Activated naive CD4-positive, alpha-beta T cell (primary cell): ENCODE data around the gene FTSJ3.
"Not testable (repeated sequence)": the region's sequence is repeated elsewhere in the genome, so short reads cannot be mapped to it uniquely, and the experiment has no call there.

Experiments
- DNase-seq, 4 experiments: peaks; one replicate each; lab custom pipeline; 2025; lab: John Stamatoyannopoulos, UW

The FTSJ3 gene

DNA sequence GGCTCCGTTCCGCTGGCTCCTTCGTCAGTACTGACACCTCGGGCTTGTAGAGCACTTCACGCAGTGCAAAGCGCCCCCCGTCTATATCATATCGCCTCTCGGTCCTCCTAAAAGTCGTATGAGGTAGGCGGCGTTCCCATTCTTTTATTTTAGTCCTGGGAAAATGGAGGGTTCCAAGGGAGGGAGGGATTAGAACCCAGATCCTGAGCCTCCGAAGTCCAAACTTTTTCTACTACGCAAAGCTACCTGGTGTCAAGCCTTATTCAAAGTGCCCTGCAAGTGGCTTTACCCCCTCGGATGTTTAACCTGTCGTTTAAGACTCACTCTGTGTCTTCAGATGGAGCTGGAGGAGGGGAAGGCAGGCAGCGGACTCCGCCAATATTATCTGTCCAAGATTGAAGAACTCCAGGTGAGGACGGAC, 348 bp upstream of the FTSJ3 start:
- no peak for DNase-seq

GRCh38 chr17:63826468-63827001, 928 bp downstream of the FTSJ3 start:
- DNase-seq: no peak

DNA sequence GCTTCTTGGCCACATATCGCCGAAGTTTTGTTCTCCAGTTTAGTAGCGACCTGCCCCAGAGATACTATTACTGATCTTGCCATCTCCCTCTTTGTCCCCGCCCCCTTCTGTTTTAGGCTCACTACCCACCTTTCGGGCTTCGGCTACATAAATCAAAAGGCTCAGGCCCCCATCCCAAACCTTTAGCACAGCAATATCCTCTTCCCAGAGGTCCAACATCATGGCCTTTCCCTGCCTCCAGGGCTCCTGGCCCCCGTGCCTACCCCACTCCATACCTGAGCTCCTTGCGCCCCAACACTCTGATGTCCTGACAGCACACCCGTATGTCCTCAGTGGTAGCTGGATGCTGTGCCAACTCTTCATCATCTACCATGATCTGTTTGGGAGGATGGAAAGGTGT, 3.1 kb downstream of the FTSJ3 start:
- DNase-seq: no peak

GRCh38 chr17:63823659-63824331, 3.7 kb downstream of the FTSJ3 start:
- DNase-seq: no peak

DNA sequence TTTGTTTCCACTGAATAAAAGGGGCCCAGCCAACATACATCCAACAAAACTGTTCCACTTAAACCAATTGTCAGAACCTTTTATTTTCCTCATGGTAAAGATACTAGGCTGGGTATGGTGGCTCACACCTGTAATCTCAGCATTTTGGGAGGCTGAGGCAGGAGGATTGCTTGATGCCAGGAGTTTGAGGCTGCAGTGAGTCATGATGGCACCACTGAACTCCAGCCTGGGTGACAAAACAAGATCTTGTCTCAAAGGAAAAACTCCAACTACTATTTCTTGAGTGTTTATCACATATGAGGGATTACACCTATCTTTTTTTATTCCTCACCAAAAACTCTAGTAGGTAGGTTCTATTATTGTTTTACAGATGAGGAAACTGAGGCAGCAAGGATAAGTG, 4.9 kb downstream of the FTSJ3 start:
- DNase-seq: no peak

GRCh38 chr17:63821804-63822203, 5.7 kb downstream of the FTSJ3 start:
- no peak for DNase-seq

GRCh38 chr17:63820963-63821561, 6.4 kb downstream of the FTSJ3 start:
- DNase-seq: no peak

- DNase-seq: no peak
These were observed 7.6 kb downstream of the FTSJ3 start for GRCh38 chr17:63819585-63820537.

DNA sequence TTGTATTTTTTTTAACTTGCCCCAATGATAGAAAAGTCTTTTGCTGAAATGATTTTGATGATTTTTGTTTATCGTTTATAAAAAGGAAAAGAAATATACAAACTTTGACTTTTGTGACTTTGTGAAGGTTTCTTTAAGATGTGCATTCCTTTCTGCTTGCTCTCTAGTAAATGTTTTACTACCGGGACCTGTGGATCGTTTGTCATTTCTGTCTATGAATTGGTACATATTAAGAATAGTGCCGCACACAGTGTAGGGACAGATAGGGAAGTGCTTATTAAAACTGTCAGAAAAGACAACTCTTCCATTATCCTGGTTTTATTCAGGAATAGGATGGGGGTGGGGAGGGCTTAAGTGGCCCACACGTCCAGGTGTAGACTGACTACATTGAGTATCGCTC, 8.3 kb downstream of the FTSJ3 start:
- no peak for DNase-seq

DNA sequence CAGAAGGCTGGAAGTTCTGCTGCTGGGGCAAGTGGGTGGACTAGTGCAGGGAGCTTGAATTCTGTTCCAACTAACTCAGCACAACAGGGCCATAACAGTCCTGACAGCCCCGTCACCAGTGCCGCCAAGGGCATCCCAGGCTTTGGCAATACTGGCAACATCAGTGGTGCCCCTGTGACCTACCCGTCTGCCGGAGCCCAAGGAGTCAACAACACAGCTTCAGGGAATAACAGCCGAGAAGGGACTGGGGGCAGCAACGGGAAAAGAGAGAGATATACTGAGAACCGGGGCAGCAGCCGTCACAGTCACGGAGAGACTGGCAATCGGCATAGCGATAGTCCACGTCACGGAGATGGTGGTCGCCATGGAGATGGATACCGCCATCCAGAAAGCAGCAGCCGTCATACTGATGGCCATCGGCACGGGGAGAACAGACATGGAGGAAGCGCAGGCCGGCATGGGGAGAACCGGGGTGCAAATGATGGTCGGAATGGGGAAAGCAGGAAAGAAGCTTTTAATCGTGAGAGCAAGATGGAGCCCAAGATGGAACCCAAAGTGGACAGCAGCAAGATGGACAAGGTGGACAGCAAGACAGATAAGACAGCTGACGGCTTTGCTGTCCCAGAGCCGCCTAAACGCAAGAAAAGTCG, 9.6 kb downstream of the FTSJ3 start:
- DNase-seq: no peak

DNA sequence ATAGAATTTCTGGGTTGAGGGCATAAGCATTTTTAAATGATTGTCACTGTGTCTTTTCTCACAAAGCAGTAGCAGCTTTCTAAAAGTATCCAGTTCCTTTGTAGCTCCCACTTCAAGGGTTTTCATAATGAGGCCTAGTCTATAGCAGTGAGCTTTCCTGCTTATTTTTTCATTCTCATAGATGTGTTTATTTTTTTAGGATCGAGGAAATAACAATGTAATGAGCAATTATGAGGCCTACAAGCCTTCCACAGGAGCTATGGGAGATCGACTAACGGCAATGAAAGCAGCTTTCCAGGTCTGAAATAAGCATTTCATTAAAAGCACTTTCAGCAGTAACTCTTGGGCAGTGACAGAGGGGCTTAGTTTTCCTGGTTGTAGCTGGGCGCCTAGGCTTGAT, 10.8 kb downstream of the FTSJ3 start:
- DNase-seq: no peak

DNA sequence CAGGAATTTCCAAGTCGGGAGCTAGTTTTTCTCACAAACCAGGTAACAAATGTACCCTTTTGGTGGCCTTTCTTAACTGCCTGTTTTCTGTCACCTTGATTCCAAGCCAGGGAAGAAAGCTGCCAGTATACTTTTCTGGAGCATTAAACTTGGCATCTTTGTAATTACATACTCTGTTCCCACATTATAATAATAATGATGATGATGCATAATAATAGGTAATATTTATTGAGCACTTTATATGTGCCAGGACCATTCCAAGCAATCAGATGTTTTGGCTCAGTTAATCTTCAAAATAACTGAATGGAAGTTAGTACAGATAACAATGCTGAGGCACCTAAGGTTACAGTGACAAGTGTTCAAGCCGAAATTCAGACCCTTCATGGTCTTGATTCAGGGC, 11.3 kb downstream of the FTSJ3 start:
- DNase-seq: no peak

DNA sequence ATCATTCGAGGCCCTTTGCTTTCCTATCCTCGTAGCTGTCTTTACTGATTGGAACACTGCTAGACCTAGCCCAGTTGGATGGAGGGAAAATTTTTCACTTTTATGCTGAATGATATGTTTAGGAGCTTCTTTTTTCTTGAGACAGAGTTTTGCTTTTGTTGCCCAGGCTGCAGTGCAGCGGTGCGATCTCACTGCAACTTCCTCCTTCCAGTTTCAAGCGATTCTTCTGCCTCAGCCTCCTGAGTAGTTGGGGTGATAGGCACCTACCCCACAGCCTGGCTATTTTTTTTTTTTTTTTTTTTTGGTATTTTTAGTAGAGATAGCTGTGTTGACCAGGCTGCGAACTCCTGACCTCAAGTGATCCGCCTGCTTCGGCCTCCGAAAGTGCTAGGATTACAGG, 17.5 kb downstream of the FTSJ3 start:
- DNase-seq: no peak

DNA sequence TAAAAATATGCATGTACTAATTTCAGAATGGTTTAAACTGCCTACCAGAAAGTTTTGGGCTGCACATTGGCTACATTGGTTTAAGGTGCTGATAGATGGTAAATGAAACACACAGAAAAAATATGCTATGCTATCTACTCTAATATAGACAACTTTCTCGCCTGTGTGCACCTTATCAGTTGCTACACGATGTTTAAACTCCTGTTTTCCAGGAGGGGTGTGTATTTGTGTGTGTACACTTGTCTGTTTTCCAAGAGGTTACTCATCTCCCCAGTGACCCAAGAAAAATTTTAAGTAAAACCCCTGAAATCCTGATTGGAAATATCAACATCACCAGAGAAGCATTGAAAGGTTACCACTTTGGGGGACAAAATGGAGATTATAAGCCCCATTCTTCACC, 21.9 kb downstream of the FTSJ3 start:
- DNase-seq: no peak

DNA sequence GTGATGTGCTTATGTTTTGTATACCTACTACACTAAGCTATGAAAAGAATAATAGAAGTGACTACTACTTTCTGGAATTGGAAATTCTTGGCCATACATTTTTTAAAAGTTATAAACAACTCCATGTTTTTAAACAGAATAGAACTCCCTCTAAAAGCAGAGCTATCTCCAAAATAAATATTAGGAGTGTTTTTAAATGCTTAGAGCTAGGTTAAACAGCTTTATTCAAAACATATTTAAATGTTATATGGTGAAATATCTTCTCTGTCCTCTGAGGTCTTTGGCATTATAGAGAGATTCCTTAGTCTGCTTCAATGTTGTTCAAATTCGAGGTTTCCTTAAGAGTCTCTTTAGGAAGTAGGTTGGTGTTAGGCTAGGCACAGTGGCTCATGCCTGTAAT, 23.1 kb downstream of the FTSJ3 start:
- DNase-seq: no peak

DNA sequence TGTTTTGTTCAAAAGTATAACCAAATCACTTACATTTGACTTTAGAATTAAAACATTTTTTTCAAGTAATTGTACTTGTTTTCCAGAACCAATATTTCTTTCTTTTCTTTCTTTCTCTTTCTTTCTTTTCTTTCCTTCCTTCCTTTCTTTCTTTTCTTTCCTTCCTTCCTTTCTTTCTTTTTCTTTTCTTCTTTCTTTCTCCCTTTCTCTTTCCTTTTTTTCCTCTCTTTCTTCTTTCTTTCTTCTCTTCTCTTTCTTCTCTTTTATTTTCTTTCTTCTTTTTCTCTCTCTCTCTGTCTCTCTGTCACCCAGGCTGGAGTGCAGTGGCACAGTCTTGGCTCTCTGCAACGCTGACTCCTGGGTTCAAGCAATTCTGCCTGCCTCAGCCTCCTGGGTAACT, 26.7 kb downstream of the FTSJ3 start:
- no peak for DNase-seq

DNA sequence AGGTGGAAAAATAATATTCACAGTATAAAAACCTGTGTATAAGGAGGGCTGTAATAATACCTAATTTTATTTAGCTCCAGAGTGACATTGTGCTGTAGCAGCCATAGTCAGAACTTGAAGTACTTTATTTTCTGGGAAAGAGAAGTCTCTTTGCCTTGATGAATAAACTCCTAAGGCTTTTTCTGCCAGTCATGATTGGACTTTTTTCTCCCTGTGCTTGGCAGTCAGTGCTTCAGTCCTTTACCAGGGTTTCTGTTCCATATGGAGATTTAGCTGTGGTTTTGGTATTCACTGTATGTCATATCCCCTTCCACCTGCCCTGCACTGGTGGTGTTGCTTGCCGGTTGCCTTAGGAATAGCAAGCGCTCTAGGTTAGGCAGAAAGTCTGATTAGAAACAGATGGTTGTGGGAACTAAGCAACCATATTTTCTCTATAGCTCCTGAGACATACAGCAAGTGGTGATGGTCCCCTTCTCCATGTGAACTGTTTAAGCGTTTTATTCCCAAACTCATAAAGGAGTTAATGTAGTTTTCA, 28.8 kb downstream of the FTSJ3 start:
- DNase-seq: no peak

- DNase-seq: not testable (repeated sequence)
These were observed 31.1 kb downstream of the FTSJ3 start for GRCh38 chr17:63796375-63796774.

- DNase-seq: no peak
These were observed 35.3 kb downstream of the FTSJ3 start for GRCh38 chr17:63792055-63792729.

DNA sequence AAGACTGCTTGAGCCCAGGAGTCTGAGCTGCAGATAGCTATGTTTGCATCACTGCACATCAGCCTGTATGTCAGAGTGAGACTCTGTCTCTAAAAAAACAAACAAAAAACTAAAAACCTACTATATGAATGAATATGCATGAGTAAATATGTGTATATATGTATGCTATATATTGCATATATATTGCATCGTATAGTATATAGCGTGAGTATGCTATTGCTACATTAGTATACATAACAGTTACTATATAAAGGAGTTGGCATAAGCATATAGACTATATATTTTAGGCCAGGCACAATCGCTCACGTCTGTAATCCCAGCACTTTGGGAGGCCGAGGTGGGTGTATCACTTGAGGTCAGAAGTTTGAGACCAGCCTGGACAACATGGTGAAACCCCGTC, 37.4 kb downstream of the FTSJ3 start:
- no peak for DNase-seq

DNA sequence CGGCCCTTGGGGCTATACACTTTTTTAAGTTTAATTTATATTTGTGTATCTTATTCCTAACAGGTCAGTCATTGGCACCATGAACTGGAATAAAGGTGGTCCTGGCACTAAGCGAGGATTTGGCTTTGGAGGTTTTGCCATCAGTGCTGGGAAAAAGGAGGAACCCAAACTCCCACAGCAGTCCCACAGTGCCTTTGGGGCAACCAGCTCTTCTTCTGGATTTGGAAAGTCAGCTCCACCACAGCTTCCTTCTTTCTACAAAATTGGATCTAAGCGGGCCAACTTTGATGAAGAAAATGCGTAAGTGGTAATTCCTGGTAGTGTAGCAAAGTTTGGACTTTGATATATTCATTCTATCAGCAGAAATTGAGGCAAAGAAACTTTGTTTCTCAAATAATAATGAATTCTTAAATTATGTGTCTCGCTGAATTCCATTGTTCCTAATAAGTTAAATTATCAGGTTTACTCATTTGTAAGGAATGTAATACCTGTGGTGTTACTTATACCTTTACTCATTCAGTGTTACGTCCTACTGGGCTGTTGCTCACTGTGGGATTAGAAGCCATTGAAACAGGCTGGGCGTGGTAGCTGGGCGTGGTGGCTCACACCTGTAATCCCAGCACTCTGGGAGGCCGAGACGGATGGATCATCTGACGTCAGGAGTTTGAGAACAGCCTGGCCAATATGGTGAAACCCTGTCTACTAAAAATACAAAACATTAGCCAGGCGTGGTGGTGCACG, 40.3 kb downstream of the FTSJ3 start:
- no peak for DNase-seq
